Colonic mucosa (tissue), 4 donors: Measurements from ENCODE around the gene SMAD2. TPM values are rescaled to one million over a fixed set of nuclear protein-coding genes. Genes with fewer than 3 reads are reported as not detected.

Source experiments
- DNase-seq: peaks from one replicate; pipeline ENCODE4 v3.0.0-alpha.2; 2020
- H3K27ac ChIP-seq: fragments of 200-600 bp; one replicate; pipeline ENCODE4 v1.8.0; 2021
- H3K27me3 ChIP-seq: fragments of 200-600 bp; one replicate; pipeline ENCODE4 v1.8.0; 2021
- H3K36me3 ChIP-seq: fragments of 200-600 bp; one replicate; pipeline ENCODE4 v1.8.0; 2021
- H3K4me1 ChIP-seq: fragments of 200-600 bp; one replicate; pipeline ENCODE4 v1.8.0; 2021; ENCODE audit warnings: mild to moderate bottlenecking
- H3K4me3 ChIP-seq: fragments of 200-600 bp; one replicate; pipeline ENCODE4 v1.8.0; 2021
- H3K9ac ChIP-seq, 2 donors: one replicate each; pipeline ENCODE4 v1.7.0; 2013; ENCODE audit warnings: control low read depth in 2 of 2, low read depth in 2 of 2, low read length in 2 of 2
- H3K9me3 ChIP-seq: fragments of 200-600 bp; one replicate; pipeline ENCODE4 v1.8.0; 2021
- CTCF ChIP-seq: fragments of 200-600 bp; IDR thresholded peaks from one replicate; pipeline ENCODE4 v1.8.0; 2022; ENCODE audit warnings: antibody characterized with exemption, mild to moderate bottlenecking
- intact Hi-C: fragments of 100-400 bp; cut with DNase I; formaldehyde crosslinking; loops from one replicate; pipeline ENCODE4 v1.14.1; 2022
- total RNA-seq, 2 donors: library from RNA; stranded (reverse); fragmentation: NEBNext Ultra II Directional in 1 of 2; extraction: Animal tissue kit (Norgen Biotek cat#: 25700) in 1 of 2; gene quantifications; one replicate each; pipeline ENCODE4 v1.2.1, GENCODE V29; 2021
- donor health status: healthy.
- donor health status: DM: no; HTN: no; CAD: no.
- donor health status: DM: no; HTN: no; CAD: no.

The SMAD2 gene
- total RNA-seq, 2 donors from 2014 or later: 109 to 133 TPM

DNA sequence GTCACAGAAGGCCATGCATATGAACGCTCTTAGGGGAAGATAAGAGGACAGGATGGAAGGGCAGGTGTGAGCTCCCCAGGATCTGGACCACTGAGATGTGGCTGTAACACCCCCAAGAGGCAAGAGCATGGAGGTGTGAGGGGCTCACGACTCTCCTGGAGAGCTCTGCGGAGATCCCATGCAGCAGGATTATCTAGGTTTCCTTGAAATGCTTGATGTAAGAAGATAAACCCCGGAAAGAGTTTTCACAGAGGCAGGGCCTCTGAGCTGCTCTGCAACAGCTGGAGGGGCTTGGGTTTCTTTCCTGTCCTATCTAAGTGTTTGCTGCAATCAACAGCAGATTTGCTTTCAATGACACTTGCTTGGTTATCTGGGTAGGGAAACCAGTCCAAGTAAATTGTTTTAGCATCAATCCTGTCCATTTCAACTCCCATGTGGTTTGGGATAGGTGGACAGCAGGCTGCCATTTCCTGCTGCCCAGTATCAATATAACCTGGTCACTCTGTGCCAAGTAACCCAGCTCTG is 138.9 kb downstream of the SMAD2 start:
- H3K4me1 ChIP-seq: no peaks in the 10 kb centered on the region
- H3K9ac ChIP-seq: no peak overlapping the region
- H3K4me3 ChIP-seq: no peak overlapping the region
- no peaks in the 10 kb centered on the region for H3K36me3 ChIP-seq
- H3K9me3 ChIP-seq: no peaks in the 10 kb centered on the region
- no peak for DNase-seq
- intact Hi-C loops: no loop called here
- H3K27ac ChIP-seq: no peak overlapping the region
- TF ChIP-seq CTCF: no peak
- no peaks in the 10 kb centered on the region for H3K27me3 ChIP-seq

GRCh38 chr18:47790036-47790435 is 140.4 kb downstream of the SMAD2 start:
- H3K27ac ChIP-seq: no peak overlapping the region
- TF ChIP-seq CTCF: no peak
- H3K4me1 ChIP-seq: no peaks in the 10 kb centered on the region
- no peak for DNase-seq
- no peaks in the 10 kb centered on the region for H3K9me3 ChIP-seq
- H3K27me3 ChIP-seq: no peaks in the 10 kb centered on the region
- no peak overlapping the region for H3K4me3 ChIP-seq
- no peak overlapping the region for H3K9ac ChIP-seq
- intact Hi-C loops: no loop called here
- no peaks in the 10 kb centered on the region for H3K36me3 ChIP-seq

DNA sequence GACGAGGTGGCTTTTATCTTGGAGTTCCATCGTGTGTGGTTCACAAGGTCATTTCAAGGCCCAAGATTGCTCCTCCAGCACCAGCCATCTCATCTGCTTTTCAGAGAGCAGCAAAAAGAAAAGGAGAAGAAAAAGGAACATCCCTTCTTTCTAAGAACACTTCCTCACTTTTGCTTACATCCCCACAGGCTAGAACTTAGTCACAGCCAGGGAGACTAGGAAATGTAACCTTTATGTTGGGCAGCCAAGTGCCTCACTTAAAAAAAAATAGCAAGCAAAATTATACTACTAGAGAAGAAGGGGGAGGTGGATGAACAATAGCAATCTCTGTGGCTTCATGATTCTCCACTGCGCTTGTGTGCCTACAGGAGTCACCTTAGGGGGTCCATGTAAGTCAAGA is 141.8 kb downstream of the SMAD2 start:
- H3K27ac ChIP-seq: no peak overlapping the region
- no peak overlapping the region for H3K4me3 ChIP-seq
- no peaks in the 10 kb centered on the region for H3K9me3 ChIP-seq
- no peak for DNase-seq
- no peak for TF ChIP-seq CTCF
- no peak overlapping the region for H3K9ac ChIP-seq
- H3K4me1 ChIP-seq: no peaks in the 10 kb centered on the region
- intact Hi-C loops: no loop called here
- no peaks in the 10 kb centered on the region for H3K36me3 ChIP-seq
- no peaks in the 10 kb centered on the region for H3K27me3 ChIP-seq

DNA sequence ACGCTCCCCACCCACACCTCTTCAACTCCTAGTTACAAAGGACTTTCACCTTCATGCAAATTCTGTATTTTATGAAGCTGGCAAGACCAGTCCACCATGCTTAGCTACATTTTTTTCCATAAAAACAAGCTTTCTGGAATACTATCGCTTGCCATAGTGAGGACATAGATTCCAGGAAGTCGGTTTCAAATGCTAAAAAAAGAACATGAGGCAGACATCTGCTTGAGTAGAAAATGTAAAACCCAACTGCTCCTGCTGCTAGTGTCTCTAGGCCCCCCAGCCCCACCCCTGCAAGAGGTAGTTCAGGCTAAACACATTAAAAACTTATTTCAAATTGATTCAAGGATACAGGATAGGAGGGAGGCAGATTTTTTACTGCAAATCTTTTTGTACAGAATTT is 148.9 kb downstream of the SMAD2 start:
- no peak overlapping the region for H3K4me3 ChIP-seq
- intact Hi-C loops: no loop called here
- TF ChIP-seq CTCF: no peak

GRCh38 chr18:47780011-47780725 is 150.3 kb downstream of the SMAD2 start:
- H3K4me3 ChIP-seq: no peak overlapping the region
- no peaks in the 10 kb centered on the region for H3K36me3 ChIP-seq
- TF ChIP-seq CTCF: no peak
- no peak for DNase-seq
- no peaks in the 10 kb centered on the region for H3K9me3 ChIP-seq
- no peak overlapping the region for H3K27ac ChIP-seq
- H3K4me1 ChIP-seq: no peaks in the 10 kb centered on the region
- intact Hi-C loops: no loop called here
- H3K27me3 ChIP-seq: no peaks in the 10 kb centered on the region
- no peak overlapping the region for H3K9ac ChIP-seq

More for the DNA sequence above, 148.9 kb downstream of the SMAD2 start:
- no peak overlapping the region for H3K9ac ChIP-seq
- no peaks in the 10 kb centered on the region for H3K9me3 ChIP-seq
- no peak for DNase-seq
- H3K4me1 ChIP-seq: no peaks in the 10 kb centered on the region
- H3K27ac ChIP-seq: no peak overlapping the region
- H3K36me3 ChIP-seq: no peaks in the 10 kb centered on the region
- no peaks in the 10 kb centered on the region for H3K27me3 ChIP-seq
